ENCODE measurements around the gene SLC22A1.

DNA sequence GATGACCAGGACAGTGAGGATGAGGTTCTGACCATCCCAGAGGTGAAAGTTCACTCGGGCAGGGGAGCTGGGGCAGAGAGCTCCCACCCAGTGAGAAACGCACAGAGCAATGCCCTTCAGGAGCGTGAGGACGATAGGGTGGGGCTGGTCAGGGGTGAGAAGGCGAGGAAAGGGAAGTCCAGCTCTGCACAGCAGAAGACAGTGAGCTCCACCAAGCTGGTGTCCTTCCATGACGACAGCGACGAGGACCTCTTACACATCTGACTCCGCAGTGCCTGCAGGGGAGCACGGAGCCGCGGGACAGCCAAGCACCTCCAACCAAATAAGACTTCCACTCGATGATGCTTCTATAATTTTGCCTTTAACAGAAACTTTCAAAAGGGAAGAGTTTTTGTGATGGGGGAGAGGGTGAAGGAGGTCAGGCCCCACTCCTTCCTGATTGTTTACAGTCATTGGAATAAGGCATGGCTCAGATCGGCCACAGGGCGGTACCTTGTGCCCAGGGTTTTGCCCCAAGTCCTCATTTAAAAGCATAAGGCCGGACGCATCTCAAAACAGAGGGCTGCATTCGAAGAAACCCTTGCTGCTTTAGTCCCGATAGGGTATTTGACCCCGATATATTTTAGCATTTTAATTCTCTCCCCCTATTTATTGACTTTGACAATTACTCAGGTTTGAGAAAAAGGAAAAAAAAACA lies 16.6 kb upstream of the SLC22A1 start:
- TF ChIP-seq, protein P1, sequence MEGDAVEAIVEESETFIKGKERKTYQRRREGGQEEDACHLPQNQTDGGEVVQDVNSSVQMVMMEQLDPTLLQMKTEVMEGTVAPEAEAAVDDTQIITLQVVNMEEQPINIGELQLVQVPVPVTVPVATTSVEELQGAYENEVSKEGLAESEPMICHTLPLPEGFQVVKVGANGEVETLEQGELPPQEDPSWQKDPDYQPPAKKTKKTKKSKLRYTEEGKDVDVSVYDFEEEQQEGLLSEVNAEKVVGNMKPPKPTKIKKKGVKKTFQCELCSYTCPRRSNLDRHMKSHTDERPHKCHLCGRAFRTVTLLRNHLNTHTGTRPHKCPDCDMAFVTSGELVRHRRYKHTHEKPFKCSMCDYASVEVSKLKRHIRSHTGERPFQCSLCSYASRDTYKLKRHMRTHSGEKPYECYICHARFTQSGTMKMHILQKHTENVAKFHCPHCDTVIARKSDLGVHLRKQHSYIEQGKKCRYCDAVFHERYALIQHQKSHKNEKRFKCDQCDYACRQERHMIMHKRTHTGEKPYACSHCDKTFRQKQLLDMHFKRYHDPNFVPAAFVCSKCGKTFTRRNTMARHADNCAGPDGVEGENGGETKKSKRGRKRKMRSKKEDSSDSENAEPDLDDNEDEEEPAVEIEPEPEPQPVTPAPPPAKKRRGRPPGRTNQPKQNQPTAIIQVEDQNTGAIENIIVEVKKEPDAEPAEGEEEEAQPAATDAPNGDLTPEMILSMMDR (conservative IDR thresholded peaks at IDR 0.05; ENCODE audit: low read depth, low read length), result no peak
- TF ChIP-seq POLR2A (IDR thresholded peaks at IDR 0.05; ENCODE audit: low read depth, low read length), result no peak
- TF ChIP-seq CEBPB (IDR thresholded peaks at IDR 0.05; ENCODE audit: low read depth, low read length), result no peak
- TF ChIP-seq RAD21 (IDR thresholded peaks at IDR 0.05; ENCODE audit: low read length), result no peak
- no peak for TF ChIP-seq RCOR1 (IDR thresholded peaks at IDR 0.05; ENCODE audit: insufficient replicate concordance, low read length)
- no peak for TF ChIP-seq MAZ (IDR thresholded peaks at IDR 0.05; ENCODE audit: borderline replicate concordance, low read depth, low read length)
- no peak for TF ChIP-seq BHLHE40 (IDR thresholded peaks at IDR 0.05; ENCODE audit: low read depth, low read length)
- TF ChIP-seq, protein P2, sequence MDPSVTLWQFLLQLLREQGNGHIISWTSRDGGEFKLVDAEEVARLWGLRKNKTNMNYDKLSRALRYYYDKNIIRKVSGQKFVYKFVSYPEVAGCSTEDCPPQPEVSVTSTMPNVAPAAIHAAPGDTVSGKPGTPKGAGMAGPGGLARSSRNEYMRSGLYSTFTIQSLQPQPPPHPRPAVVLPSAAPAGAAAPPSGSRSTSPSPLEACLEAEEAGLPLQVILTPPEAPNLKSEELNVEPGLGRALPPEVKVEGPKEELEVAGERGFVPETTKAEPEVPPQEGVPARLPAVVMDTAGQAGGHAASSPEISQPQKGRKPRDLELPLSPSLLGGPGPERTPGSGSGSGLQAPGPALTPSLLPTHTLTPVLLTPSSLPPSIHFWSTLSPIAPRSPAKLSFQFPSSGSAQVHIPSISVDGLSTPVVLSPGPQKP (IDR thresholded peaks at IDR 0.05; ENCODE audit: borderline replicate concordance, low read depth, low read length), result no peak
- no peak for TF ChIP-seq CHD1 (IDR thresholded peaks at IDR 0.05; ENCODE audit: low read depth, low read length)
- TF ChIP-seq FOS (IDR thresholded peaks at IDR 0.05; ENCODE audit: low read depth, low read length), result no peak
- TF ChIP-seq, protein P3, sequence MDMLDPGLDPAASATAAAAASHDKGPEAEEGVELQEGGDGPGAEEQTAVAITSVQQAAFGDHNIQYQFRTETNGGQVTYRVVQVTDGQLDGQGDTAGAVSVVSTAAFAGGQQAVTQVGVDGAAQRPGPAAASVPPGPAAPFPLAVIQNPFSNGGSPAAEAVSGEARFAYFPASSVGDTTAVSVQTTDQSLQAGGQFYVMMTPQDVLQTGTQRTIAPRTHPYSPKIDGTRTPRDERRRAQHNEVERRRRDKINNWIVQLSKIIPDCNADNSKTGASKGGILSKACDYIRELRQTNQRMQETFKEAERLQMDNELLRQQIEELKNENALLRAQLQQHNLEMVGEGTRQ (IDR thresholded peaks at IDR 0.05; ENCODE audit: low read depth, low read length), result no peak
- TF ChIP-seq MAFK (IDR thresholded peaks at IDR 0.05; ENCODE audit: low read depth, low read length), result no peak
